Measurements from ENCODE around the gene LRP11. TPM values are rescaled to one million over a fixed set of nuclear protein-coding genes. Genes with fewer than 3 reads are reported as not detected.

Gene LRP11
- total and polyA plus RNA-seq, 10 of the 15 experiments (the other 5 are each of a cell fraction or from before 2014, with no cell fraction given) = under 0.01 to 0.23 (median 0.03) TPM; not detected in 6

GRCh38 chr6:149905371-149905910, 41.3 kb upstream of the LRP11 start:
- H4K20me1 ChIP-seq (ENCODE audit: control insufficient read depth, insufficient read depth) = no peaks in the 10 kb centered on the region
- POLR2A ChIA-PET = no interaction called here
- peaks cover 2 to 6% of the 10 kb centered on the region in 2 experiments; a peak in 3 of 4 replicates for H3K27me3 ChIP-seq (replicated peaks in 1 of 2; ENCODE audit: control insufficient read depth in 2 of 2, insufficient read depth in 2 of 2, low read length in 1 of 2)
- no peak overlapping the region for H3K4me2 ChIP-seq (ENCODE audit: control insufficient read depth, insufficient read depth)
- no peak overlapping the region for H3K27ac ChIP-seq (ENCODE audit: control insufficient read depth, insufficient read depth)
- TF ChIP-seq NKRF (conservative IDR thresholded peaks at IDR 0.05) (no peak), ZNF207 (IDR thresholded peaks at IDR 0.05; ENCODE audit: borderline replicate concordance) (no peak), BACH1 (IDR thresholded peaks at IDR 0.05; ENCODE audit: borderline replicate concordance) (no peak), REST (IDR thresholded peaks at IDR 0.05; ENCODE audit: low read depth, low read length) (no peak), JUND (IDR thresholded peaks at IDR 0.05; ENCODE audit: low read depth, low read length) (no peak), POLR2AphosphoS2 (IDR thresholded peaks at IDR 0.05; ENCODE audit: low read depth, low read length) (no peak), SIN3A (IDR thresholded peaks at IDR 0.05; ENCODE audit: low read depth, low read length) (no peak), ZBTB33 (IDR thresholded peaks at IDR 0.05) (no peak), NFIC (IDR thresholded peaks at IDR 0.05; ENCODE audit: low read depth, low read length) (no peak)
- TF ChIP-seq, protein P1, sequence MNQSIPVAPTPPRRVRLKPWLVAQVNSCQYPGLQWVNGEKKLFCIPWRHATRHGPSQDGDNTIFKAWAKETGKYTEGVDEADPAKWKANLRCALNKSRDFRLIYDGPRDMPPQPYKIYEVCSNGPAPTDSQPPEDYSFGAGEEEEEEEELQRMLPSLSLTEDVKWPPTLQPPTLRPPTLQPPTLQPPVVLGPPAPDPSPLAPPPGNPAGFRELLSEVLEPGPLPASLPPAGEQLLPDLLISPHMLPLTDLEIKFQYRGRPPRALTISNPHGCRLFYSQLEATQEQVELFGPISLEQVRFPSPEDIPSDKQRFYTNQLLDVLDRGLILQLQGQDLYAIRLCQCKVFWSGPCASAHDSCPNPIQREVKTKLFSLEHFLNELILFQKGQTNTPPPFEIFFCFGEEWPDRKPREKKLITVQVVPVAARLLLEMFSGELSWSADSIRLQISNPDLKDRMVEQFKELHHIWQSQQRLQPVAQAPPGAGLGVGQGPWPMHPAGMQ (IDR thresholded peaks at IDR 0.05; ENCODE audit: borderline replicate concordance) = no peak
- H3K4me3 ChIP-seq = no peak overlapping the region
- in situ Hi-C loops (cut with MboI) (no loop called here), intact Hi-C loops (cut with micrococcal nuclease; ENCODE audit: unreplicated experiment) (no loop called here)
- RAD21 ChIA-PET (ENCODE audit: unreplicated experiment) = no interaction called here
- ATAC-seq (no peak), FAIRE-seq (no peak), DNase-seq (ENCODE audit: low read depth, low spot score) (no peak)
- WGBS (ENCODE audit: insufficient coverage, insufficient replicate concordance, low lambda C conversion rate, missing lambda C conversion rate) = 29% methylated on average over 18 of the region's 18 CpGs
- H3K36me3 ChIP-seq (ENCODE audit: control insufficient read depth in 2 of 2, insufficient read depth in 2 of 2, low read length in 1 of 2) = no peaks in the 10 kb centered on the region
- peaks cover 3% of the 10 kb centered on the region; the same call in 1 of the 3 replicates for H3K9me3 ChIP-seq (replicated peaks; ENCODE audit: control insufficient read depth, insufficient read depth, low read length)
- no peak overlapping the region for H3K9ac ChIP-seq (ENCODE audit: control insufficient read depth, insufficient read depth, low read length)
- CTCF ChIA-PET = interaction anchor here (0.7 to 1.0 kb wide), 2 partner anchors 62 to 70 kb away, joined by 3 to 4 read pairs; no protein-coding TSS in a partner anchor
- SMC1A ChIA-PET (ENCODE audit: uncharacterized antibody, unreplicated experiment) = interaction anchor here (1.4 kb wide), 1 partner anchor 86 kb away, joined by 3 read pairs; no protein-coding TSS in a partner anchor
- no peaks in the 10 kb centered on the region for H3K4me1 ChIP-seq (ENCODE audit: control insufficient read depth, insufficient read depth, low read length)
- no peak overlapping the region for H2AFZ ChIP-seq (ENCODE audit: control insufficient read depth, low read depth, low read length)
- no peaks in the 10 kb centered on the region for H3K79me2 ChIP-seq (ENCODE audit: control insufficient read depth, insufficient read depth, low read length)
- no TSS peak for BruUV-seq (replicated peaks)
